B cell (primary cell): ENCODE measurements around the gene HMG20A. TPM values are rescaled to one million over a fixed set of nuclear protein-coding genes. Genes with fewer than 3 reads are reported as not detected.

ENCODE experiments used
- ATAC-seq: fragments of 200-7000 bp; cut with Tn5 transposase; one replicate; pipeline ENCODE4 v1.10.0; 2021; ENCODE audit warnings: low read depth, mild to moderate bottlenecking, moderate number of reproducible peaks, moderate library complexity
- CTCF ChIA-PET: fragments of 350-600 bp; sonication (Branson Sonifier 250); formaldehyde crosslinking; loops from one replicate; lab custom pipeline; 2021; ENCODE audit warnings: antibody characterized with exemption, inconsistent platforms; lab: Charles Lee
- POLR2A ChIA-PET: fragments of 350-600 bp; sonication (Branson Sonifier 250); formaldehyde crosslinking; loops from one replicate; lab custom pipeline; 2021; ENCODE audit warnings: antibody characterized with exemption; lab: Charles Lee
- DNase-seq: peaks from one replicate; pipeline ENCODE4 v3.0.0; 2013
- H2AFZ ChIP-seq: 2 replicates; pipeline ENCODE4 v1.6.1; 2012; ENCODE audit warnings: mild to moderate bottlenecking, low read depth, low read length; ENCODE audit not compliant: insufficient read depth, poor library complexity, severe bottlenecking
- H3K27ac ChIP-seq, 2 donors: 1 replicate in 1 of 2; 2 replicates in 1 of 2; pipeline ENCODE4 v1.5.1; 2012 to 2013; ENCODE audit warnings: low read length in 2 of 2, mild to moderate bottlenecking in 2 of 2, moderate library complexity in 1 of 2
- H3K27me3 ChIP-seq, 4 experiments: fragments of 200-600 bp in 1 of 4; sonication (generic) in 1 of 4; replicated peaks in 1 of 4; 1 replicate in 2 of 4; 2 replicates in 2 of 4; pipeline versions ENCODE4 v1.6.1 to v1.7.0; 2013 to 2016; ENCODE audit warnings: low read length in 3 of 4, mild to moderate bottlenecking in 2 of 4, mixed read lengths in 1 of 4, moderate library complexity in 1 of 4; ENCODE audit not compliant: insufficient read depth in 4 of 4, control insufficient read depth in 3 of 4; ENCODE audit errors: control extremely low read depth in 1 of 4
- H3K36me3 ChIP-seq, 2 experiments: replicated peaks in 1 of 2; 1 replicate in 1 of 2; 2 replicates in 1 of 2; pipeline versions ENCODE4 v1.6.1 to v1.7.1; 2013; ENCODE audit warnings: low read length in 1 of 2; ENCODE audit not compliant: insufficient read depth in 2 of 2, control insufficient read depth in 1 of 2; ENCODE audit errors: control extremely low read depth in 1 of 2, extremely low read depth in 1 of 2
- H3K4me1 ChIP-seq, 2 donors: fragments of 200-600 bp in 1 of 2; sonication (generic) in 1 of 2; 1 replicate in 1 of 2; 2 replicates in 1 of 2; pipeline versions ENCODE4 v1.5.1 to v1.6.1; 2013 to 2017; ENCODE audit warnings: low read length in 2 of 2; ENCODE audit not compliant: control insufficient read depth in 2 of 2, insufficient read depth in 2 of 2
- H3K4me2 ChIP-seq: replicated peaks from 2 replicates; pipeline ENCODE3; 2012; ENCODE audit warnings: mild to moderate bottlenecking, low read depth, low read length; ENCODE audit not compliant: poor library complexity, severe bottlenecking
- H3K4me3 ChIP-seq, 5 experiments: fragments of 200-600 bp in 1 of 5; sonication (generic) in 1 of 5; 1 replicate in 3 of 5; 2 replicates in 2 of 5; pipeline versions ENCODE4 v1.5.1 to v1.7.0; 2011 to 2016; ENCODE audit warnings: low read length in 4 of 5, mild to moderate bottlenecking in 4 of 5, low read depth in 2 of 5, control low read depth in 1 of 5, moderate library complexity in 1 of 5; ENCODE audit not compliant: insufficient read depth in 1 of 5; ENCODE audit errors: control extremely low read depth in 1 of 5, extremely low read depth in 1 of 5
- H3K79me2 ChIP-seq: fragments of 200-600 bp; sonication (generic); one replicate; pipeline ENCODE4 v1.6.0; 2016; ENCODE audit warnings: low read length; ENCODE audit not compliant: control insufficient read depth, insufficient read depth
- H3K9ac ChIP-seq: fragments of 200-600 bp; sonication (generic); 2 replicates; pipeline ENCODE4 v1.6.1; 2017; ENCODE audit warnings: mild to moderate bottlenecking, low read length, moderate library complexity
- H3K9me3 ChIP-seq, 3 donors: one replicate each; pipeline versions ENCODE4 v1.6.1 to v1.7.1; 2013; ENCODE audit warnings: low read length in 2 of 3; ENCODE audit not compliant: control insufficient read depth in 2 of 3, insufficient read depth in 1 of 3; ENCODE audit errors: control extremely low read depth in 1 of 3
- H4K20me1 ChIP-seq: 2 replicates; pipeline ENCODE4 v1.6.0; 2012; ENCODE audit warnings: mild to moderate bottlenecking, low read length; ENCODE audit not compliant: insufficient read depth, control insufficient read depth, poor library complexity, severe bottlenecking
- H3K27ac Mint-ChIP-seq: one replicate; pipeline ENCODE4 v1.8.0; 2021; ENCODE audit warnings: mixed read lengths
- H3K27me3 Mint-ChIP-seq: one replicate; pipeline ENCODE4 v1.8.0; 2021; ENCODE audit warnings: mixed read lengths
- H3K4me1 Mint-ChIP-seq: one replicate; pipeline ENCODE4 v1.8.0; 2021; ENCODE audit warnings: mixed read lengths
- H3K4me3 Mint-ChIP-seq: one replicate; pipeline ENCODE4 v1.8.0; 2021; ENCODE audit warnings: mixed read lengths
- H3K9me3 Mint-ChIP-seq: one replicate; pipeline ENCODE4 v1.8.0; 2022; ENCODE audit warnings: mixed read lengths; ENCODE audit not compliant: insufficient read depth
- CTCF ChIP-seq: fragments of 200-600 bp; IDR thresholded peaks from one replicate; pipeline ENCODE4 v1.8.0; 2022; ENCODE audit warnings: antibody characterized with exemption, mild to moderate bottlenecking
- EZH2 ChIP-seq: IDR thresholded peaks from 2 replicates; pipeline ENCODE4 v1.6.1; 2012; ENCODE audit warnings: borderline replicate concordance, low read depth, mild to moderate bottlenecking, moderate library complexity, low read length; ENCODE audit not compliant: insufficient read depth, poor library complexity, severe bottlenecking
- WGBS: methylation state at CpG from one replicate; pipeline ENCODE4 v1.1.5; 2013; ENCODE audit warnings: missing lambda C conversion rate; ENCODE audit not compliant: insufficient coverage; 5-methylcytosine and 5-hydroxymethylcytosine counted together
- intact Hi-C: fragments of 100-400 bp; cut with micrococcal nuclease; formaldehyde crosslinking; loops from one replicate; pipeline ENCODE4 v1.10.0; 2022
- polyA plus RNA-seq: library from polyadenylated mRNA; depleted of rRNA; stranded (reverse); fragments of >200 nt; gene quantifications from 2 replicates; pipeline ENCODE4 v1.2.3, GENCODE V29; 2012
- total RNA-seq, 2 donors: library from RNA; stranded (reverse); fragments of 120-200 nt in 1 of 2; gene quantifications; 1 replicate in 1 of 2; 2 replicates in 1 of 2; pipeline versions ENCODE4 v1.2.3 to v1.2.4, GENCODE V29; 2013 to 2022

Gene HMG20A
- total and polyA plus RNA-seq, 2 donors (not counting 1 experiment from before 2014, with no cell fraction given), result 26.1 to 63.5 TPM

GRCh38 chr15:77531191-77532000 is 110.7 kb downstream of the HMG20A start:
- Mint-ChIP-seq H3K4me3 (no peak overlapping the region), H3K27me3 (no peaks in the 10 kb centered on the region), H3K4me1 (peaks cover 9% of the 10 kb centered on the region), H3K27ac (no peak overlapping the region), H3K9me3 (no peaks in the 10 kb centered on the region)
- no peak for ATAC-seq
- POLR2A ChIA-PET, result no interaction called here
- H3K79me2 ChIP-seq, result no peaks in the 10 kb centered on the region
- H3K4me1 ChIP-seq, result peaks cover 0 to 6% of the 10 kb centered on the region in 2 donors
- no peaks in the 10 kb centered on the region for H3K36me3 ChIP-seq
- H3K9me3 ChIP-seq, result no peaks in the 10 kb centered on the region
- H4K20me1 ChIP-seq, result no peaks in the 10 kb centered on the region
- H3K27ac ChIP-seq, result no peak overlapping the region
- CTCF ChIA-PET, result interaction anchor here (0.6 to 3.0 kb wide), 3 partner anchors 12 to 483 kb away, joined by 4 to 20 read pairs (median 5); no protein-coding TSS in a partner anchor
- WGBS, result 96% methylated on average over 20 of the region's 26 CpGs
- no peak overlapping the region for H3K4me3 ChIP-seq
- H2AFZ ChIP-seq, result no peak overlapping the region
- no peak for TF ChIP-seq CTCF
- no peak for TF ChIP-seq EZH2
- intact Hi-C loops, result no loop called here
- H3K9ac ChIP-seq, result no peak overlapping the region
- peaks cover 0 to 3% (median 0%) of the 10 kb centered on the region in 4 experiments for H3K27me3 ChIP-seq
- no peak for DNase-seq
- H3K4me2 ChIP-seq, result no peak overlapping the region

- 95% methylated on average over 2 of the region's 3 CpGs for WGBS
- POLR2A ChIA-PET, result no interaction called here
Measured at GRCh38 chr15:77532067-77532710, 111.5 kb downstream of the HMG20A start.

More at GRCh38 chr15:77532067-77532710, 111.5 kb downstream of the HMG20A start:
- Mint-ChIP-seq H3K4me3 (no peak overlapping the region), H3K4me1 (peaks cover 17% of the 10 kb centered on the region), H3K9me3 (no peaks in the 10 kb centered on the region), H3K27me3 (no peaks in the 10 kb centered on the region), H3K27ac (no peak overlapping the region)
- CTCF ChIA-PET, result interaction anchor here (0.6 to 3.0 kb wide), 4 partner anchors 11 to 484 kb away, joined by 3 to 20 read pairs (median 4); no protein-coding TSS in a partner anchor
- ATAC-seq, result no peak
- Histone ChIP-seq H3K4me1 (peaks cover 4 to 14% of the 10 kb centered on the region in 2 donors), H3K9me3 (no peaks in the 10 kb centered on the region), H3K4me2 (no peak overlapping the region), H3K27me3 (peaks cover 0 to 3% (median 0%) of the 10 kb centered on the region in 4 experiments), H4K20me1 (no peaks in the 10 kb centered on the region), H3K4me3 (no peak overlapping the region), H3K27ac (no peak overlapping the region), H3K9ac (no peak overlapping the region), H3K36me3 (no peaks in the 10 kb centered on the region), H2AFZ (no peak overlapping the region), H3K79me2 (no peaks in the 10 kb centered on the region)
- intact Hi-C loops, result no loop called here
- TF ChIP-seq CTCF (no peak), EZH2 (no peak)
- DNase-seq, result no peak
